ENCODE results near the gene INSYN2B. TPM values are rescaled to one million over a fixed set of nuclear protein-coding genes. Genes with fewer than 3 reads are reported as not detected.

INSYN2B gene
- total and polyA plus RNA-seq, 10 donors, result 0.09 to 5.5 (median 1.1) TPM

DNA sequence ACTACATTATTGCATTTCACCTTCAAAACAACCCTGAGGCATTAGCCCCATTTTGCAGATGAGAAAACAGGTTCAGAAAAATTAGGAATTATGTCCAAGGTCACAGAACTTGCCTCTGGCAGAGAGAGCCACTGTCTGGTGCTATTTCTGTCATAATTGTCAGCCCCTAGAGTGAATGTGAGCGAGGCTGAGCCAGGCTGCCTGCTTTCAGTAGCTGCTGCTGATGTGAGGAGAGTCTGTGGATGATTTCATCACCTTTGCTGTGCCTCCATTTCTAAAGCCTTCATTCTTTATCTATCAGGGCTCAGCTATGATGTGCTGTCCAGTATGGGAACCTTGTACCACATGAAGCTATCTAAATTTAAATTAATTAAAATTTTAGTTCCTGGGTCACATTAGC, 71.4 kb downstream of the INSYN2B start:
- DNase-seq, result no peak
- Histone ChIP-seq H3K4me1 (no peaks in the 10 kb centered on the region), H3K27me3 (replicated peaks in 1 of 7) (no peaks in the 10 kb centered on the region), H3K36me3 (peaks cover 0 to 16% (median 0%) of the 10 kb centered on the region in 6 donors), H3K27ac (no peak overlapping the region), H3K9me3 (no peaks in the 10 kb centered on the region), H3K4me3 (no peak overlapping the region)
- TF ChIP-seq, protein P1, sequence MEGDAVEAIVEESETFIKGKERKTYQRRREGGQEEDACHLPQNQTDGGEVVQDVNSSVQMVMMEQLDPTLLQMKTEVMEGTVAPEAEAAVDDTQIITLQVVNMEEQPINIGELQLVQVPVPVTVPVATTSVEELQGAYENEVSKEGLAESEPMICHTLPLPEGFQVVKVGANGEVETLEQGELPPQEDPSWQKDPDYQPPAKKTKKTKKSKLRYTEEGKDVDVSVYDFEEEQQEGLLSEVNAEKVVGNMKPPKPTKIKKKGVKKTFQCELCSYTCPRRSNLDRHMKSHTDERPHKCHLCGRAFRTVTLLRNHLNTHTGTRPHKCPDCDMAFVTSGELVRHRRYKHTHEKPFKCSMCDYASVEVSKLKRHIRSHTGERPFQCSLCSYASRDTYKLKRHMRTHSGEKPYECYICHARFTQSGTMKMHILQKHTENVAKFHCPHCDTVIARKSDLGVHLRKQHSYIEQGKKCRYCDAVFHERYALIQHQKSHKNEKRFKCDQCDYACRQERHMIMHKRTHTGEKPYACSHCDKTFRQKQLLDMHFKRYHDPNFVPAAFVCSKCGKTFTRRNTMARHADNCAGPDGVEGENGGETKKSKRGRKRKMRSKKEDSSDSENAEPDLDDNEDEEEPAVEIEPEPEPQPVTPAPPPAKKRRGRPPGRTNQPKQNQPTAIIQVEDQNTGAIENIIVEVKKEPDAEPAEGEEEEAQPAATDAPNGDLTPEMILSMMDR (IDR thresholded peaks at IDR 0.05 in 8 of 11, conservative IDR thresholded peaks at IDR 0.05 in 3 of 11), result no peak
- TF ChIP-seq POLR2AphosphoS5 (IDR thresholded peaks at IDR 0.05), result no peak
- no peak for TF ChIP-seq POLR2A (IDR thresholded peaks at IDR 0.05)
- 75 to 100% (median 88%) methylated on average over 1 of the region's 1 CpG for WGBS, 5 donors
- intact Hi-C loops (cut with DNase I; ENCODE audit: low total_unique reads), result no loop called here

DNA sequence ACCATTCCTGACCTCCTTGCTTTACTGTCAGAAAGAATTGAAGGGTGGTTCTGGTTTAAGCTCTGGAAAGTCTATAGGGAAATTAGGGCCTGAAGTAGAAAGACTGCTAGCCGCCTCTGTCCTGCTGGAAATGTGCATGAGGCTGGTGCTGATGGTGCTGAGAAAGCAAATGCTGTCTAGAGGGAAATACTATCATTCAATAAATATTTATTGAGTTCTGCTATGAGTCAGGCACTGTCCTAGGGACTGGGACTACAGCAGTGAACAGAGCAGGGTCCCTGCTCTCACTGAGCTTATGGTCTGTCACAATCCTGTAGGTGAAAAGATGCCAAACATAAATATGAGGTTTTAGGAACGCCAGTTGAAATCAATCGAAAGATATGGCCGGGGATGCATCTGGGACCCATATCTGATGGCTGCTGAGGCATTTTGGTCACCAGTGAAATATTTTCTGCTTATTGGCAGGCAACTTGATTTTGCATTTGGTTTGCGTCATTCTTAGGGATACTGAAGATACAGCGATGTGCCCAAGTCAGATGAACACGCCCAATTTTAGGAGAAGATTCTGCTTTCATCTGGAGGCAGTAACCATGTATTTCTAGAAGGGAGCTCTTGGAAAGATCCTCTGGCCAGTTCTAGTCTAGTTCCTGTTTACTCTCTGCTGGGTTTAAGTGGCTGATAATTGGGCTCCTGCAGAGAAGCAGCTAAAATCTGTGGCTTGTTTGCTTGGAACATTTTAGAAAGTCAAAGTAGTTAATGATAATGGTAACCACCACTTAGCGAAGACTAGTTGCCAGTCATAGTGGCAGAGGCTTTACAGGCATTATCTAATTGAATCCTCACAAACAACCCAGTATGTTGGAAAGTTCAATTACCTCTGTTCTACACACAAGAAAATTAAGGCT, 73.3 kb downstream of the INSYN2B start:
- no peak overlapping the region for H3K4me3 ChIP-seq
- H3K27ac ChIP-seq, result no peak overlapping the region
- intact Hi-C loops (cut with DNase I; ENCODE audit: low total_unique reads), result no loop called here
- TF ChIP-seq POLR2A (IDR thresholded peaks at IDR 0.05) (no peak), POLR2AphosphoS5 (IDR thresholded peaks at IDR 0.05) (no peak)
- TF ChIP-seq, protein P1 (IDR thresholded peaks at IDR 0.05 in 8 of 11, conservative IDR thresholded peaks at IDR 0.05 in 3 of 11), result no peak
- peaks cover 0 to 4% (median 0%) of the 10 kb centered on the region in 6 donors for H3K4me1 ChIP-seq
- no peaks in the 10 kb centered on the region for H3K9me3 ChIP-seq
- WGBS, 5 donors, result 92 to 95% (median 94%) methylated on average over 8 of the region's 8 CpGs
- no peak for DNase-seq
- H3K27me3 ChIP-seq (replicated peaks in 1 of 7), result no peaks in the 10 kb centered on the region
- peaks cover 0 to 22% (median 0%) of the 10 kb centered on the region in 6 donors for H3K36me3 ChIP-seq

DNA sequence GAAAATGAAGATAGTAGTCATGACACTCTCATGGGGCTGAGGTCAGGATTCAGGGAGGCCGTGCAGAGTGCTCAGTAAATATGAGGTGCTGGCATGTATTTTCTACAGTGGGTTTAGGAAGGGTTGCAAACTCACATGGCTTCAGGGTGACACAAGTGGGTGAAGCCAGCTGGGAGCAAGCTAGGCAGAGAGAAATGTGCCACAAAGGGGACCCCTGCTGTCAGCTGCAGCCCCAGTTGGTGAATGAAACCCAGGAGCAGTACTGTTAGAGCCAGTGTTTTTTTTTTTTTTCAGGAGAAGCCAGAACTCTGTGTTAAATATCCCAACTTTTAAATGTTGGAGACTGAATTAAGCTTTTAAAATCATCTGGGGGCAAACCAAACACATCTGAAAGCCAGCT, 75.3 kb downstream of the INSYN2B start:
- TF ChIP-seq POLR2A (IDR thresholded peaks at IDR 0.05), result no peak
- TF ChIP-seq, protein P1 (IDR thresholded peaks at IDR 0.05 in 8 of 11, conservative IDR thresholded peaks at IDR 0.05 in 3 of 11), result no peak
- no peak for TF ChIP-seq POLR2AphosphoS5 (IDR thresholded peaks at IDR 0.05)
- no peak overlapping the region for H3K27ac ChIP-seq
- DNase-seq, result no peak
- WGBS, 5 donors, result 50 to 92% (median 88%) methylated on average over 1 of the region's 1 CpG
- no peaks in the 10 kb centered on the region for H3K9me3 ChIP-seq
- H3K4me3 ChIP-seq, result no peak overlapping the region
- H3K27me3 ChIP-seq (replicated peaks in 1 of 7), result no peaks in the 10 kb centered on the region
- peaks cover 0 to 4% (median 0%) of the 10 kb centered on the region in 6 donors for H3K4me1 ChIP-seq
- peaks cover 0 to 25% (median 0%) of the 10 kb centered on the region in 6 donors for H3K36me3 ChIP-seq
- intact Hi-C loops (cut with DNase I; ENCODE audit: low total_unique reads), result no loop called here

DNA sequence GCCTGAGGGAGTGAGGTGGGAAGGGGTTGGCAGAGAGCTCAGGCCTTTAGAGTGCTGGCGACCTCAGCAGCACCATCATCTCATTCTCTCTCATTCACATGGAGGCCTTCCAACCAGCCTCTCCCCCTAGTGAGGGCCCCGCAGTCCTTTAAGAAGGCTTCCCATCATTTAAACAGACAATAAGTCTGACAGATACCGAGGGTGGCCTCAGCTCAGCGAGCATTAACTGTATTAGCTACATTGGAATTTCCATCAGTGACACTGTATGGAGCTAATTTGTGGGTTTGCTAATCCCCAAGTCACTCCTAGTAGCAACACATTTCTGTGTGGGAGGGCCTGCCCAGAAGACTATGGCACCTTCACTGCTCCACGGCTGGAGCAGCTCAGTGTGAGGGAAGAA, 75.8 kb downstream of the INSYN2B start:
- peaks cover 0 to 4% (median 0%) of the 10 kb centered on the region in 6 donors for H3K4me1 ChIP-seq
- 75 to 93% (median 82%) methylated on average over 5 of the region's 5 CpGs for WGBS, 5 donors
- intact Hi-C loops (cut with DNase I; ENCODE audit: low total_unique reads), result no loop called here
- H3K9me3 ChIP-seq, result no peaks in the 10 kb centered on the region
- H3K36me3 ChIP-seq, result peaks cover 0 to 28% (median 0%) of the 10 kb centered on the region in 6 donors
- no peak overlapping the region for H3K4me3 ChIP-seq
- no peak for DNase-seq
- H3K27ac ChIP-seq, result no peak overlapping the region
- H3K27me3 ChIP-seq (replicated peaks in 1 of 7), result no peaks in the 10 kb centered on the region
- TF ChIP-seq POLR2A (IDR thresholded peaks at IDR 0.05) (no peak), POLR2AphosphoS5 (IDR thresholded peaks at IDR 0.05) (no peak)
- TF ChIP-seq, protein P1 (IDR thresholded peaks at IDR 0.05 in 8 of 11, conservative IDR thresholded peaks at IDR 0.05 in 3 of 11), result no peak

Measured in spleen (tissue), 11 donors.